Fibroblast of lung (primary cell): ENCODE data around the gene TGFBR3.

Experiments
- CTCF ChIP-seq, 2 donors: IDR thresholded peaks in 1 of 2; conservative IDR thresholded peaks in 1 of 2; 1 replicate in 1 of 2; 2 replicates in 1 of 2; pipeline ENCODE4 v1.5.1; 2011 to 2012; ENCODE audit warnings: low read length in 2 of 2, control low read depth in 1 of 2, inconsistent platforms in 1 of 2, low read depth in 1 of 2, mild to moderate bottlenecking in 1 of 2
- EZH2 ChIP-seq: IDR thresholded peaks from 2 replicates; pipeline ENCODE4 v1.5.1; 2012; ENCODE audit warnings: low read length, control low read depth, mild to moderate bottlenecking; ENCODE audit errors: missing control alignments

- TF ChIP-seq CTCF (conservative IDR thresholded peaks at IDR 0.05 in 1 of 2, IDR thresholded peaks at IDR 0.05 in 1 of 2; ENCODE audit: low read depth in 1 of 2, low read length in 2 of 2) (no peak), EZH2 (no peak)
Observed at GRCh38 chr1:91645031-91645430, 240.9 kb downstream of the TGFBR3 start.
